Ovary (tissue), 3 donors: ENCODE data around the gene GSTT4.

Experiments used
- CTCF ChIP-seq, 3 donors: fragments of 450-650 bp in 2 of 3; fragments of 200-600 bp in 1 of 3; IDR thresholded peaks; one replicate each; pipeline versions ENCODE4 v1.5.1 to v1.8.0; 2016 to 2022; ENCODE audit warnings: antibody characterized with exemption in 3 of 3, mild to moderate bottlenecking in 1 of 3
- POLR2A ChIP-seq: fragments of 450-650 bp; IDR thresholded peaks from one replicate; pipeline ENCODE4 v1.6.1; 2017; ENCODE audit warnings: antibody characterized with exemption, mild to moderate bottlenecking, moderate library complexity
- donor health status: DM: no; HTN: no; CAD: no.

- TF ChIP-seq CTCF (IDR thresholded peaks at IDR 0.05) (no peak), POLR2A (no peak)
Observed at GRCh38 chr22:24011735-24012068, 6.4 kb upstream of the GSTT4 start.
